ENCODE data around the gene PYGM. TPM values are rescaled to one million over a fixed set of nuclear protein-coding genes. Genes with fewer than 3 reads are reported as not detected.

Gene PYGM
- total and polyA plus RNA-seq, 4 experiments from 2014 or later = 0.38 to 11.3 (median 10.7) TPM; not detected in 1

- Mint-ChIP-seq H3K9me3 (no peaks in the 10 kb centered on the region), H3K4me3 (peak overlapping the region in 2 of 8 donors; percentile 47 to 54), H3K36me3 (no peaks in the 10 kb centered on the region), H3K27ac (peak overlapping the region in 1 of 7 donors; percentile 10), H3K4me1 (peaks cover 6 to 28% (median 15%) of the 10 kb centered on the region in 4 donors), H3K27me3 (peaks cover 56 to 63% of the 10 kb centered on the region in 2 donors)
- Histone ChIP-seq H3K4me1 (ENCODE audit: insufficient read depth, low read length) (no peaks in the 10 kb centered on the region), H3K36me3 (ENCODE audit: insufficient read depth, low read length) (no peaks in the 10 kb centered on the region), H3K27me3 (ENCODE audit: insufficient read depth, low read length) (peaks cover 47% of the 10 kb centered on the region), H3K9me3 (ENCODE audit: control insufficient read depth in 1 of 2, low read length in 2 of 2) (no peaks in the 10 kb centered on the region), H3K4me3 (ENCODE audit: low read length in 2 of 2) (no peak overlapping the region), H3K27ac (ENCODE audit: low read depth, low read length) (no peak overlapping the region)
- intact Hi-C loops (cut with micrococcal nuclease) = no loop called here
- CTCF ChIA-PET (ENCODE audit: partially characterized antibody) = no interaction called here
- no peak for DNase-seq
- POLR2A ChIA-PET (ENCODE audit: partially characterized antibody) = interaction anchor here (0.6 to 1.2 kb wide), 3 partner anchors 10 to 60 kb away, joined by 3 read pairs; no protein-coding TSS in a partner anchor
Measured at GRCh38 chr11:64714666-64715065, 45.1 kb downstream of the PYGM start.

GRCh38 chr11:64713781-64714363 lies 45.9 kb downstream of the PYGM start:
- H3K9me3 ChIP-seq (ENCODE audit: control insufficient read depth in 1 of 2, low read length in 2 of 2) = no peaks in the 10 kb centered on the region
- no peaks in the 10 kb centered on the region for H3K36me3 ChIP-seq (ENCODE audit: insufficient read depth, low read length)
- no peaks in the 10 kb centered on the region for H3K4me1 ChIP-seq (ENCODE audit: insufficient read depth, low read length)
- intact Hi-C loops (cut with micrococcal nuclease) = no loop called here
- no peak for DNase-seq
- ChIA-PET CTCF (ENCODE audit: partially characterized antibody) (interaction anchor here (1.1 kb wide), 1 partner anchor 26 kb away, joined by 3 read pairs; no protein-coding TSS in a partner anchor), POLR2A (ENCODE audit: partially characterized antibody) (interaction anchor here (1.0 kb wide), 1 partner anchor 130 kb away, joined by 3 read pairs; the partner anchor contains the start of gene CDC42BPG)
- Mint-ChIP-seq H3K9me3 (no peaks in the 10 kb centered on the region), H3K36me3 (no peaks in the 10 kb centered on the region), H3K27me3 (peaks cover 61 to 66% of the 10 kb centered on the region in 2 donors), H3K4me3 (peak overlapping the region in 6 of 8 donors; percentile 11 to 62 (median 58)), H3K27ac (peak overlapping the region in 1 of 7 donors; percentile 10), H3K4me1 (peaks cover 6 to 28% (median 15%) of the 10 kb centered on the region in 4 donors)
- no peak overlapping the region for H3K27ac ChIP-seq (ENCODE audit: low read depth, low read length)
- H3K27me3 ChIP-seq (ENCODE audit: insufficient read depth, low read length) = peaks cover 47% of the 10 kb centered on the region
- no peak overlapping the region for H3K4me3 ChIP-seq (ENCODE audit: low read length in 2 of 2)

- intact Hi-C loops (cut with micrococcal nuclease) = no loop called here
- Histone ChIP-seq H3K27me3 (ENCODE audit: insufficient read depth, low read length) (peaks cover 47% of the 10 kb centered on the region), H3K27ac (ENCODE audit: low read depth, low read length) (no peak overlapping the region), H3K4me1 (ENCODE audit: insufficient read depth, low read length) (no peaks in the 10 kb centered on the region), H3K9me3 (ENCODE audit: control insufficient read depth in 1 of 2, low read length in 2 of 2) (no peaks in the 10 kb centered on the region), H3K36me3 (ENCODE audit: insufficient read depth, low read length) (no peaks in the 10 kb centered on the region), H3K4me3 (ENCODE audit: low read length in 2 of 2) (no peak overlapping the region)
- no peaks in the 10 kb centered on the region for H3K36me3 Mint-ChIP-seq
- POLR2A ChIA-PET (ENCODE audit: partially characterized antibody) = interaction anchor here (1.0 kb wide), 1 partner anchor 131 kb away, joined by 3 read pairs; the partner anchor contains the start of gene CDC42BPG
- H3K4me1 Mint-ChIP-seq = peaks cover 6 to 28% (median 15%) of the 10 kb centered on the region in 4 donors
- no peaks in the 10 kb centered on the region for H3K9me3 Mint-ChIP-seq
- no peak overlapping the region for H3K4me3 Mint-ChIP-seq
- no peak overlapping the region for H3K27ac Mint-ChIP-seq
- H3K27me3 Mint-ChIP-seq = peaks cover 59 to 69% of the 10 kb centered on the region in 2 donors
- CTCF ChIA-PET (ENCODE audit: partially characterized antibody) = interaction anchor here (1.1 kb wide), 1 partner anchor 25 kb away, joined by 3 read pairs; no protein-coding TSS in a partner anchor
- peak in 3 of 5 donors; percentile 18 to 28 (median 23) for DNase-seq
Measured at GRCh38 chr11:64713016-64713707, 46.6 kb downstream of the PYGM start.

DNA sequence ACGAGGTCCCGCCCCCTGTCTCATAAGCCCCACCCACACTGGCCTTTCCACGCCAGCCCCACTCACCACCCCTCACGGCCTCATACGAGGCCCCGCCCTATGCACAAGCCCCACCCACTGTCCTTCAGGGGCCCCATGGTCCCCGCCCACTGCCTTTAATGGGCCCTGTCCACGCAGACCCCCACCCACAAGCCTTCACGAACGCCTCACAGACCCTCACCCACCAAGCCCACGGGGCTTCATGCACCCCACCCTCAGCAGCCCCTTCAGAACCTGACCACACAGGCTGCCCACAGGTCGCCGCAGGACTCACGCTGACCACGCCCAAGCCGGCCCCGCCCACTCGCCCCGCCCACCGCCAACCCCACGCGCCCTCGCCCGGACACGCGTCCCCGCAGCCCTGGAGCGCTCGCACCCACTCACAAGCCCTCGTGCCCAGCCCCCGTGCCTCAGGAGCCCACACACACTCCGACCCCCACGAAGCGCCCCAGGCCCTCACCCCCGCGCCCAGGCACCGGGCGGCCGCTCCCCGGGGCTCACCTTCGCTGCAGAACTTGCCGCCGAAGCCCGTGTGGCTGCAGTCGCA lies 47.3 kb downstream of the PYGM start:
- Mint-ChIP-seq H3K9me3 (no peaks in the 10 kb centered on the region), H3K4me3 (peak overlapping the region; percentile 8 to 65 (median 46)), H3K36me3 (no peaks in the 10 kb centered on the region), H3K27me3 (peaks cover 61 to 69% of the 10 kb centered on the region in 2 donors), H3K27ac (peak overlapping the region in 1 of 7 donors; percentile 68), H3K4me1 (peaks cover 6 to 28% (median 15%) of the 10 kb centered on the region in 4 donors)
- DNase-seq = no peak
- Histone ChIP-seq H3K4me1 (ENCODE audit: insufficient read depth, low read length) (no peaks in the 10 kb centered on the region), H3K36me3 (ENCODE audit: insufficient read depth, low read length) (no peaks in the 10 kb centered on the region), H3K9me3 (ENCODE audit: control insufficient read depth in 1 of 2, low read length in 2 of 2) (no peaks in the 10 kb centered on the region), H3K4me3 (ENCODE audit: low read length in 2 of 2) (no peak overlapping the region), H3K27me3 (ENCODE audit: insufficient read depth, low read length) (peaks cover 47% of the 10 kb centered on the region), H3K27ac (ENCODE audit: low read depth, low read length) (no peak overlapping the region)
- intact Hi-C loops (cut with micrococcal nuclease) = no loop called here
- ChIA-PET POLR2A (ENCODE audit: partially characterized antibody) (no interaction called here), CTCF (ENCODE audit: partially characterized antibody) (no interaction called here)

DNA sequence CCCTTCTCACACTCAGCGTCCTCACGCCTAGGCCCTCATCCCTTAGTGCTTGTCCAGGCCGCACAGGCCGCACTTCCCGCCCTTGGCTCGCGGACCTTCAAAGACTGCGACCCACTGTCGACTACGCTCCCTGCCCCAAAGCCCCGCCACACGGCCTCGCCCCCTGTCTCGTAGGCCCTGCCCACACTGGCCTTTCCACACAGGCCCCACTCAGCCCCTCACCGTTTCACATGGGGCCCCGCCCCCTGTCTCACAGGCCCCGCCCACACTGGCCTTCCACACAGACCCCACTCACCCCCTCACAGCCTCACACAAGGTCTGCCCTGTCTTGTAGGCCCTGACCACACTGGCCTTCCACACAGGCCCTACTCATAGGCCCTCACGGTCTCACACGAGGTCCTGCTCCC lies 47.8 kb downstream of the PYGM start:
- no peaks in the 10 kb centered on the region for H3K9me3 Mint-ChIP-seq
- no peak overlapping the region for H3K27ac ChIP-seq (ENCODE audit: low read depth, low read length)
- H3K4me1 Mint-ChIP-seq = peaks cover 6 to 28% (median 15%) of the 10 kb centered on the region in 4 donors
- ChIA-PET CTCF (ENCODE audit: partially characterized antibody) (no interaction called here), POLR2A (ENCODE audit: partially characterized antibody) (no interaction called here)
- H3K4me1 ChIP-seq (ENCODE audit: insufficient read depth, low read length) = no peaks in the 10 kb centered on the region
- H3K27me3 Mint-ChIP-seq = peaks cover 57 to 64% of the 10 kb centered on the region in 2 donors
- intact Hi-C loops (cut with micrococcal nuclease) = no loop called here
- no peak overlapping the region for H3K4me3 ChIP-seq (ENCODE audit: low read length in 2 of 2)
- peak overlapping the region in 3 of 7 donors; percentile 23 to 91 (median 66) for H3K27ac Mint-ChIP-seq
- no peak for DNase-seq
- H3K4me3 Mint-ChIP-seq = peak overlapping the region in 4 of 8 donors; percentile 8 to 65 (median 43)
- H3K36me3 Mint-ChIP-seq = no peaks in the 10 kb centered on the region
- no peaks in the 10 kb centered on the region for H3K36me3 ChIP-seq (ENCODE audit: insufficient read depth, low read length)
- H3K27me3 ChIP-seq (ENCODE audit: insufficient read depth, low read length) = peaks cover 47% of the 10 kb centered on the region
- H3K9me3 ChIP-seq (ENCODE audit: control insufficient read depth in 1 of 2, low read length in 2 of 2) = no peaks in the 10 kb centered on the region

- peak overlapping the region in 3 of 8 donors; percentile 4 to 65 (median 24) for H3K4me3 Mint-ChIP-seq
- no peaks in the 10 kb centered on the region for H3K36me3 Mint-ChIP-seq
- H3K27ac Mint-ChIP-seq = peak overlapping the region in 3 of 7 donors; percentile 66 to 91 (median 66)
- peaks cover 58 to 64% of the 10 kb centered on the region in 2 donors for H3K27me3 Mint-ChIP-seq
- DNase-seq = no peak
- peaks cover 6 to 28% (median 15%) of the 10 kb centered on the region in 4 donors for H3K4me1 Mint-ChIP-seq
- intact Hi-C loops (cut with micrococcal nuclease) = no loop called here
- no peaks in the 10 kb centered on the region for H3K36me3 ChIP-seq (ENCODE audit: insufficient read depth, low read length)
- POLR2A ChIA-PET (ENCODE audit: partially characterized antibody) = no interaction called here
- H3K27me3 ChIP-seq (ENCODE audit: insufficient read depth, low read length) = peaks cover 42% of the 10 kb centered on the region
- H3K4me1 ChIP-seq (ENCODE audit: insufficient read depth, low read length) = no peaks in the 10 kb centered on the region
- CTCF ChIA-PET (ENCODE audit: partially characterized antibody) = no interaction called here
- H3K27ac ChIP-seq (ENCODE audit: low read depth, low read length) = no peak overlapping the region
- H3K9me3 ChIP-seq (ENCODE audit: control insufficient read depth in 1 of 2, low read length in 2 of 2) = no peaks in the 10 kb centered on the region
- H3K9me3 Mint-ChIP-seq = no peaks in the 10 kb centered on the region
- H3K4me3 ChIP-seq (ENCODE audit: low read length in 2 of 2) = no peak overlapping the region
Measured at GRCh38 chr11:64711138-64711955, 48.4 kb downstream of the PYGM start.

Measured in CD4-positive, alpha-beta memory T cell (primary cell).